ENCODE results near the gene HOXA7. TPM values are rescaled to one million over a fixed set of nuclear protein-coding genes. Genes with fewer than 3 reads are reported as not detected.
A peak's percentile ranks its signal among the peaks of the same experiment; 100 is the strongest.

HOXA7 gene
- total RNA-seq, 1 donor from 2014 or later = not detected

DNA sequence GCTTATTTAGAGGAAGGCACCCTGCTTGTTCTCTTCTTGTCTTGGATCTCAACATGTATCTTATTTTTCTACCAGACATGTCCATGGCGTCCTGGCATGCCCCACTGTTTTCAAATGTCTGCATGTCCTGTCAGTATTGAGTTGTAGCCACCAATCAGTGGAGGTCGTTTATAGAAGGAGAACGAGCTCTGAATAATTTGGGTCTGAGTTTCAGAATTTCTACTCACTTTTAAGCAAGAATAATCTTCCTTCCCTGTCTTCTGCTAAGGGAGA is 46.3 kb upstream of the HOXA7 start:
- DNase-seq (ENCODE audit: low read depth) (no peak), FAIRE-seq (no peak)
- Histone ChIP-seq H3K4me3 (ENCODE audit: low read depth, low read length) (no peak overlapping the region), H3K36me3 (ENCODE audit: control insufficient read depth, insufficient read depth, low read length) (no peaks in the 10 kb centered on the region), H3K27me3 (ENCODE audit: control insufficient read depth, insufficient read depth, low read length) (peaks cover 73% of the 10 kb centered on the region)
- no peak for TF ChIP-seq CTCF (IDR thresholded peaks at IDR 0.05; ENCODE audit: insufficient read depth, low read length, severe bottlenecking)

- no peak for FAIRE-seq
- Histone ChIP-seq H3K27me3 (ENCODE audit: control insufficient read depth, insufficient read depth, low read length) (peaks cover 77% of the 10 kb centered on the region), H3K36me3 (ENCODE audit: control insufficient read depth, insufficient read depth, low read length) (no peaks in the 10 kb centered on the region), H3K4me3 (ENCODE audit: low read depth, low read length) (no peak overlapping the region)
- no peak for TF ChIP-seq CTCF (IDR thresholded peaks at IDR 0.05; ENCODE audit: insufficient read depth, low read length, severe bottlenecking)
- no peak for DNase-seq (ENCODE audit: low read depth)
Measured at GRCh38 chr7:27202018-27202861, 45.8 kb upstream of the HOXA7 start.

GRCh38 chr7:27201580-27202017 is 45.1 kb upstream of the HOXA7 start:
- FAIRE-seq (no peak), DNase-seq (ENCODE audit: low read depth) (no peak)
- Histone ChIP-seq H3K4me3 (ENCODE audit: low read depth, low read length) (no peak overlapping the region), H3K36me3 (ENCODE audit: control insufficient read depth, insufficient read depth, low read length) (no peaks in the 10 kb centered on the region), H3K27me3 (ENCODE audit: control insufficient read depth, insufficient read depth, low read length) (peaks cover 77% of the 10 kb centered on the region)
- no peak for TF ChIP-seq CTCF (IDR thresholded peaks at IDR 0.05; ENCODE audit: insufficient read depth, low read length, severe bottlenecking)

GRCh38 chr7:27200761-27201579 is 44.5 kb upstream of the HOXA7 start:
- TF ChIP-seq CTCF (IDR thresholded peaks at IDR 0.05; ENCODE audit: insufficient read depth, low read length, severe bottlenecking) = no peak
- Histone ChIP-seq H3K27me3 (ENCODE audit: control insufficient read depth, insufficient read depth, low read length) (peaks cover 75% of the 10 kb centered on the region), H3K36me3 (ENCODE audit: control insufficient read depth, insufficient read depth, low read length) (no peaks in the 10 kb centered on the region), H3K4me3 (ENCODE audit: low read depth, low read length) (no peak overlapping the region)
- FAIRE-seq = peak; percentile 28
- DNase-seq (ENCODE audit: low read depth) = no peak

- H3K27me3 ChIP-seq (ENCODE audit: control insufficient read depth, insufficient read depth, low read length) = peaks cover 68% of the 10 kb centered on the region
- TF ChIP-seq CTCF (IDR thresholded peaks at IDR 0.05; ENCODE audit: insufficient read depth, low read length, severe bottlenecking) = no peak
- DNase-seq (ENCODE audit: low read depth) = no peak
- no peak within 1 kb of the TSS for H3K4me3 ChIP-seq (ENCODE audit: low read depth, low read length)
- FAIRE-seq = no peak
- no peaks in the 10 kb centered on the region for H3K36me3 ChIP-seq (ENCODE audit: control insufficient read depth, insufficient read depth, low read length)
Measured at GRCh38 chr7:27199849-27200760, 43.6 kb upstream of the HOXA7 start, which contains the start of gene HOXA13. TSS of gene HOXA13 (minus strand) at chr7:27200091. CDS start at chr7:27200077, 14 bp downstream.
